ENCODE measurements around the gene USP17L22.
"Not testable (repeated sequence)": the region's sequence is repeated elsewhere in the genome, so short reads cannot be mapped to it uniquely, and the experiment has no call there.

Gene USP17L22, protein sequence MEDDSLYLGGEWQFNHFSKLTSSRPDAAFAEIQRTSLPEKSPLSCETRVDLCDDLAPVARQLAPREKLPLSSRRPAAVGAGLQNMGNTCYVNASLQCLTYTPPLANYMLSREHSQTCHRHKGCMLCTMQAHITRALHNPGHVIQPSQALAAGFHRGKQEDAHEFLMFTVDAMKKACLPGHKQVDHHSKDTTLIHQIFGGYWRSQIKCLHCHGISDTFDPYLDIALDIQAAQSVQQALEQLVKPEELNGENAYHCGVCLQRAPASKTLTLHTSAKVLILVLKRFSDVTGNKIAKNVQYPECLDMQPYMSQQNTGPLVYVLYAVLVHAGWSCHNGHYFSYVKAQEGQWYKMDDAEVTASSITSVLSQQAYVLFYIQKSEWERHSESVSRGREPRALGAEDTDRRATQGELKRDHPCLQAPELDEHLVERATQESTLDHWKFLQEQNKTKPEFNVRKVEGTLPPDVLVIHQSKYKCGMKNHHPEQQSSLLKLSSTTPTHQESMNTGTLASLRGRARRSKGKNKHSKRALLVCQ

DNA sequence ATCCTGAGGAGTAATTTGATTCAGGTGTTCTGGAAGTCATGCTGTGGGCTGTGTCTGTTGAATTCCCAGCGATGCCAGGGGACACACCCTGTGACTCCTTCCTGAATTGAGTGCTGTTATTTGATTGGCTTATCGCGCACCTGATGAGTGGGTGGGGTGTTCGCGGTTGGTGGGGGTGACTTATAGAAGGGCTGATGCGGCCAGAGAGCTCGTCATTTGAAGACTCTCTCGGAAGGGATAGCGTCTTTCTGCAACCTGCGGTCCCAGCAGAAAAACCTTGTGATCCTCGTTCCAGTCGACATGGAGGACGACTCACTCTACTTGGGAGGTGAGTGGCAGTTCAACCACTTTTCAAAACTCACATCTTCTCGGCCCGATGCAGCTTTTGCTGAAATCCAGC lies at the start of gene USP17L22:
USP17L22 (plus strand) TSS at position 301 of the 400 bp plus-strand sequence; CDS start at position 301, 0 bp downstream.
- not testable (repeated sequence) for DNase-seq (ENCODE audit: low read depth, low spot score)

DNA sequence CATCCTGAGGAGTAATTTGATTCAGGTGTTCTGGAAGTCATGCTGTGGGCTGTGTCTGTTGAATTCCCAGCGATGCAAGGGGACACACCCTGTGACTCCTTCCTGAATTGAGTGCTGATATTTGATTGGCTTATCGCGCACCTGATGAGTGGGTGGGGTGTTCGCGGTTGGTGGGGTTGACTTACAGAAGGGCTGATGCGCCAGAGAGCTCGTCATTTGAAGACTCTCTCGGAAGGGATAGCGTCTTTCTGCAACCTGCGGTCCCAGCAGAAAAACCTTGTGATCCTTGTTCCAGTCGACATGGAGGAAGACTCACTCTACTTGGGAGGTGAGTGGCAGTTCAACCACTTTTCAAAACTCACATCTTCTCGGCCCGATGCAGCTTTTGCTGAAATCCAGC lies 47.6 kb upstream of the USP17L22 start, which contains the start of gene USP17L12:
USP17L12 (plus strand) TSS at position 301 of the 400 bp plus-strand sequence; CDS start at position 301, 0 bp downstream.
- not testable (repeated sequence) for DNase-seq (ENCODE audit: low read depth, low spot score)

DNA sequence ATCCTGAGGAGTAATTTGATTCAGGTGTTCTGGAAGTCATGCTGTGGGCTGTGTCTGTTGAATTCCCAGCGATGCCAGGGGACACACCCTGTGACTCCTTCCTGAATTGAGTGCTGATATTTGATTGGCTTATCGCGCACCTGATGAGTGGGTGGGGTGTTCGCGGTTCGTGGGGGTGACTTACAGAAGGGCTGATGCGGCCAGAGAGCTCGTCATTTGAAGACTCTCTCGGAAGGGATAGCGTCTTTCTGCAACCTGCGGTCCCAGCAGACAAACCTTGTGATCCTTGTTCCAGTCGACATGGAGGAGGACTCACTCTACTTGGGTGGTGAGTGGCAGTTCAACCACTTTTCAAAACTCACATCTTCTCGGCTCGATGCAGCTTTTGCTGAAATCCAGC lies 42.8 kb upstream of the USP17L22 start, which contains the start of gene USP17L13:
USP17L13 (plus strand) TSS at position 301 of the 400 bp plus-strand sequence; CDS start at position 301, 0 bp downstream.
- not testable (repeated sequence) for DNase-seq (ENCODE audit: low read depth, low spot score)

DNA sequence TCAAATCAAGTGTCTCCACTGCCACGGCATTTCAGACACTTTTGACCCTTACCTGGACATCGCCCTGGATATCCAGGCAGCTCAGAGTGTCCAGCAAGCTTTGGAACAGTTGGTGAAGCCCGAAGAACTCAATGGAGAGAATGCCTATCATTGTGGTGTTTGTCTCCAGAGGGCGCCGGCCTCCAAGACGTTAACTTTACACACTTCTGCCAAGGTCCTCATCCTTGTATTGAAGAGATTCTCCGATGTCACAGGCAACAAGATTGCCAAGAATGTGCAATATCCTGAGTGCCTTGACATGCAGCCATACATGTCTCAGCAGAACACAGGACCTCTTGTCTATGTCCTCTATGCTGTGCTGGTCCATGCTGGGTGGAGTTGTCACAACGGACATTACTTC lies 37.2 kb upstream of the USP17L22 start:
- DNase-seq (ENCODE audit: low read depth, low spot score), result not testable (repeated sequence)

DNA sequence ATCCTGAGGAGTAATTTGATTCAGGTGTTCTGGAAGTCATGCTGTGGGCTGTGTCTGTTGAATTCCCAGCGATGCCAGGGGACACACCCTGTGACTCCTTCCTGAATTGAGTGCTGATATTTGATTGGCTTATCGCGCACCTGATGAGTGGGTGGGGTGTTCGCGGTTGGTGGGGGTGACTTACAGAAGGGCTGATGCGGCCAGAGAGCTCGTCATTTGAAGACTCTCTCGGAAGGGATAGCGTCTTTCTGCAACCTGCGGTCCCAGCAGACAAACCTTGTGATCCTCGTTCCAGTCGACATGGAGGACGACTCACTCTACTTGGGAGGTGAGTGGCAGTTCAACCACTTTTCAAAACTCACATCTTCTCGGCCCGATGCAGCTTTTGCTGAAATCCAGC lies 33.3 kb upstream of the USP17L22 start, which contains the start of gene USP17L15:
USP17L15 (plus strand) TSS at position 301 of the 400 bp plus-strand sequence; CDS start at position 301, 0 bp downstream.
- DNase-seq (ENCODE audit: low read depth, low spot score), result not testable (repeated sequence)

DNA sequence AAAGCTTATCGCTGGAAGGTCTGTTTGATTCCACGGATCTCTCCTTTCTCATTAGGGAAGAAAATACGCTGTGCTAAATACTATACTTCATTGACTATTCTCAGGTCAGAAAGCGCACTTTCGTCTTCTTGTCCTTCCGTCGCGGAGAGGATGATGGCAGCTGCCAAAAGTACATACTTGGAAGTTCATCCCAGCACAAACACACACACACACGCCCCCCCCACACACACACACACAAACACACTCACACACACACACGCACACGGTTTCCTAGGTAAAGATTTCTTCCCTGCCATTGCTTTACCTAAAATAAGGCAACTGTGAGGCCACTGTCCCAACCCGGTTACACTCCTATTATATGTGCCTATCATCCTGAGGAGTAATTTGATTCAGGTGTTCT lies 29.0 kb upstream of the USP17L22 start:
- not testable (repeated sequence) for DNase-seq (ENCODE audit: low read depth, low spot score)

DNA sequence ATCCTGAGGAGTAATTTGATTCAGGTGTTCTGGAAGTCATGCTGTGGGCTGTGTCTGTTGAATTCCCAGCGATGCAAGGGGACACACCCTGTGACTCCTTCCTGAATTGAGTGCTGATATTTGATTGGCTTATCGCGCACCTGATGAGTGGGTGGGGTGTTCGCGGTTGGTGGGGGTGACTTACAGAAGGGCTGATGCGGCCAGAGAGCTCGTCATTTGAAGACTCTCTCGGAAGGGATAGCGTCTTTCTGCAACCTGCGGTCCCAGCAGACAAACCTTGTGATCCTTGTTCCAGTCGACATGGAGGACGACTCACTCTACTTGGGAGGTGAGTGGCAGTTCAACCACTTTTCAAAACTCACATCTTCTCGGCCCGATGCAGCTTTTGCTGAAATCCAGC lies 23.8 kb upstream of the USP17L22 start, which contains the start of gene USP17L17:
USP17L17 (plus strand) TSS at position 301 of the 400 bp plus-strand sequence; CDS start at position 301, 0 bp downstream.
- not testable (repeated sequence) for DNase-seq (ENCODE audit: low read depth, low spot score)

DNA sequence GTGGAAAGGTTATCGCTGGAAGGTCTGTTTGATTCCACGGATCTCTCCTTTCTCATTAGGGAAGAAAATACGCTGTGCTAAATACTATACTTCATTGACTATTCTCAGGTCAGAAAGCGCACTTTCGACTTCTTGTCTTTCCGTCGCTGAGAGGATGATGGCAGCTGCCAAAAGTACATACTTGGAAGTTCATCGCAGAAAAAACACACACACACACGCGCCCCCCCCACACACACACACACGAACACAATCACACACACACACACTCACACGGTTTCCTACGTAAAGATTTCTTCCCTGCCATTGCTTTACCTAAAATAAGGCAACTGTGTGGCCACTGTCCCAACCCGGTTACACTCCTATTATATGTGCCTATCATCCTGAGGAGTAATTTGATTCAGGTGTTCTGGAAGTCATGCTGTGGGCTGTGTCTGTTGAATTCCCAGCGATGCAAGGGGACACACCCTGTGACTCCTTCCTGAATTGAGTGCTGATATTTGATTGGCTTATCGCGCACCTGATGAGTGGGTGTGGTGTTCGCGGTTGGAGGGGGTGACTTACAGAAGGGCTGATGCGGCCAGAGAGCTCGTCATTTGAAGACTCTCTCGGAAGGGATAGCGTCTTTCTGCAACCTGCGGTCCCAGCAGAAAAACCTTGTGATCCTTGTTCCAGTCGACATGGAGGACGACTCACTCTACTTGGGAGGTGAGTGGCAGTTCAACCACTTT lies 19.3 kb upstream of the USP17L22 start, which contains the start of gene USP17L18:
USP17L18 (plus strand) TSS at position 678 of the 728 bp plus-strand sequence; CDS start at position 678, 0 bp downstream.
- DNase-seq (ENCODE audit: low read depth, low spot score), result not testable (repeated sequence)

DNA sequence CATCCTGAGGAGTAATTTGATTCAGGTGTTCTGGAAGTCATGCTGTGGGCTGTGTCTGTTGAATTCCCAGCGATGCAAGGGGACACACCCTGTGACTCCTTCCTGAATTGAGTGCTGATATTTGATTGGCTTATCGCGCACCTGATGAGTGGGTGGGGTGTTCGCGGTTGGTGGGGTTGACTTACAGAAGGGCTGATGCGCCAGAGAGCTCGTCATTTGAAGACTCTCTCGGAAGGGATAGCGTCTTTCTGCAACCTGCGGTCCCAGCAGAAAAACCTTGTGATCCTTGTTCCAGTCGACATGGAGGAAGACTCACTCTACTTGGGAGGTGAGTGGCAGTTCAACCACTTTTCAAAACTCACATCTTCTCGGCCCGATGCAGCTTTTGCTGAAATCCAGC lies 14.3 kb upstream of the USP17L22 start, which contains the start of gene USP17L19:
USP17L19 (plus strand) TSS at position 301 of the 400 bp plus-strand sequence; CDS start at position 301, 0 bp downstream.
- DNase-seq (ENCODE audit: low read depth, low spot score), result not testable (repeated sequence)

DNA sequence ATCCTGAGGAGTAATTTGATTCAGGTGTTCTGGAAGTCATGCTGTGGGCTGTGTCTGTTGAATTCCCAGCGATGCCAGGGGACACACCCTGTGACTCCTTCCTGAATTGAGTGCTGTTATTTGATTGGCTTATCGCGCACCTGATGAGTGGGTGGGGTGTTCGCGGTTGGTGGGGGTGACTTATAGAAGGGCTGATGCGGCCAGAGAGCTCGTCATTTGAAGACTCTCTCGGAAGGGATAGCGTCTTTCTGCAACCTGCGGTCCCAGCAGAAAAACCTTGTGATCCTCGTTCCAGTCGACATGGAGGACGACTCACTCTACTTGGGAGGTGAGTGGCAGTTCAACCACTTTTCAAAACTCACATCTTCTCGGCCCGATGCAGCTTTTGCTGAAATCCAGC lies 9.6 kb upstream of the USP17L22 start, which contains the start of gene USP17L20:
USP17L20 (plus strand) TSS at position 301 of the 400 bp plus-strand sequence; CDS start at position 301, 0 bp downstream.
- DNase-seq (ENCODE audit: low read depth, low spot score), result not testable (repeated sequence)

DNA sequence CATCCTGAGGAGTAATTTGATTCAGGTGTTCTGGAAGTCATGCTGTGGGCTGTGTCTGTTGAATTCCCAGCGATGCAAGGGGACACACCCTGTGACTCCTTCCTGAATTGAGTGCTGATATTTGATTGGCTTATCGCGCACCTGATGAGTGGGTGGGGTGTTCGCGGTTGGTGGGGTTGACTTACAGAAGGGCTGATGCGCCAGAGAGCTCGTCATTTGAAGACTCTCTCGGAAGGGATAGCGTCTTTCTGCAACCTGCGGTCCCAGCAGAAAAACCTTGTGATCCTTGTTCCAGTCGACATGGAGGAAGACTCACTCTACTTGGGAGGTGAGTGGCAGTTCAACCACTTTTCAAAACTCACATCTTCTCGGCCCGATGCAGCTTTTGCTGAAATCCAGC lies 4.8 kb upstream of the USP17L22 start, which contains the start of gene USP17L21:
USP17L21 (plus strand) TSS at position 301 of the 400 bp plus-strand sequence; CDS start at position 301, 0 bp downstream.
- DNase-seq (ENCODE audit: low read depth, low spot score), result not testable (repeated sequence)

DNA sequence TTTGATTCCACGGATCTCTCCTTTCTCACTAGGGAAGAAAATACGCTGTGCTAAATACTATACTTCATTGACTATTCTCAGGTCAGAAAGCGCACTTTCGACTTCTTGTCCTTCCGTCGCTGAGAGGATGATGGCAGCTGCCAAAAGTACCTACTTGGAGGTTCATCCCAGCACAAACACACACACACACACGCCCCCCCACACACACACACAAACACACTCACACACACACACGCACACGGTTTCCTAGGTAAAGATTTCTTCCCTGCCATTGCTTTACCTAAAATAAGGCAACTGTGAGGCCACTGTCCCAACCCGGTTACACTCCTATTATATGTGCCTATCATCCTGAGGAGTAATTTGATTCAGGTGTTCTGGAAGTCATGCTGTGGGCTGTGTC lies 4.3 kb downstream of the USP17L22 start:
- not testable (repeated sequence) for DNase-seq (ENCODE audit: low read depth, low spot score)
